ENCODE data around the gene IGF2.

Gene IGF2

DNA sequence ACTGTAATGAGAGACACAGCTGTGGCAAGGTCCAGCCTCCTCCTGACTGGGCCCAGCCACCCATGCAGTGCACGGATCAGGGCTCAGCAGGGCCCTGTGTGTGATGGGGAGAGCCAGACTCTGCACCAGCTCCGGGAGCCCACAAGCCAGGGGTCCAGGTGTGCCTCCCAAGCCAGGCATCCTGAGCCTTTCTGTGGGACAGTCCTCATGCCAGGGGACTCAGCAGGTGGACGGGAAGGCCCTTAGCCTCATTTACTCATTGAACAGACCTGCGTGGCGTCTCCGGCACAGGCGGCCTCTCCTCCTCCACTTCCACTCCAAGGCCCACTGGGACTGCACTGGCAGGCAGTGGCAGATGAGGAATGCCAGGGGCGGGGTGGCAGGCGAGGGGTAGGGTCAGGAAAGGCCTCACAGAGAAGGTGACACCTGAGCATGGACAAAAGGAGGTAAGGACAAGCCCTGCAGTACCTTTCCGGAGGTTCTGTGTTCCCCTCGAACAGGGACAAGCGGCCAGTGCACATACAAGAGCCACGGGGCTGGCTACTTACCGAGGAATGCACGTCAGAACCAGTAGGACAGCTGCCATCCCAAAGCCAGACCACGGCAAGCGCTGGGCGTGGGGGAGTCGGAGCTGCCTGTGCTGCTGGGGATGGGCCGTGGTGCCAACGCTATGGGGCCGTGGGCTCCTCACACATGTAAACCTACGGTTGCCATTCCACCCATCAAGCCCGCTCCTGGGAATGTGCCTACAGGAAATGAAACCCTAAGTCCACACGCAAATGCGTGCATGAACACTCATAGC lies 52.7 kb downstream of the IGF2 start:
- no peak overlapping the region for H3K27ac ChIP-seq
- TF ChIP-seq, protein P1, sequence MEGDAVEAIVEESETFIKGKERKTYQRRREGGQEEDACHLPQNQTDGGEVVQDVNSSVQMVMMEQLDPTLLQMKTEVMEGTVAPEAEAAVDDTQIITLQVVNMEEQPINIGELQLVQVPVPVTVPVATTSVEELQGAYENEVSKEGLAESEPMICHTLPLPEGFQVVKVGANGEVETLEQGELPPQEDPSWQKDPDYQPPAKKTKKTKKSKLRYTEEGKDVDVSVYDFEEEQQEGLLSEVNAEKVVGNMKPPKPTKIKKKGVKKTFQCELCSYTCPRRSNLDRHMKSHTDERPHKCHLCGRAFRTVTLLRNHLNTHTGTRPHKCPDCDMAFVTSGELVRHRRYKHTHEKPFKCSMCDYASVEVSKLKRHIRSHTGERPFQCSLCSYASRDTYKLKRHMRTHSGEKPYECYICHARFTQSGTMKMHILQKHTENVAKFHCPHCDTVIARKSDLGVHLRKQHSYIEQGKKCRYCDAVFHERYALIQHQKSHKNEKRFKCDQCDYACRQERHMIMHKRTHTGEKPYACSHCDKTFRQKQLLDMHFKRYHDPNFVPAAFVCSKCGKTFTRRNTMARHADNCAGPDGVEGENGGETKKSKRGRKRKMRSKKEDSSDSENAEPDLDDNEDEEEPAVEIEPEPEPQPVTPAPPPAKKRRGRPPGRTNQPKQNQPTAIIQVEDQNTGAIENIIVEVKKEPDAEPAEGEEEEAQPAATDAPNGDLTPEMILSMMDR (IDR thresholded peaks at IDR 0.05) = no peak
- TF ChIP-seq ZFX (IDR thresholded peaks at IDR 0.05; ENCODE audit: borderline replicate concordance) = no peak

DNA sequence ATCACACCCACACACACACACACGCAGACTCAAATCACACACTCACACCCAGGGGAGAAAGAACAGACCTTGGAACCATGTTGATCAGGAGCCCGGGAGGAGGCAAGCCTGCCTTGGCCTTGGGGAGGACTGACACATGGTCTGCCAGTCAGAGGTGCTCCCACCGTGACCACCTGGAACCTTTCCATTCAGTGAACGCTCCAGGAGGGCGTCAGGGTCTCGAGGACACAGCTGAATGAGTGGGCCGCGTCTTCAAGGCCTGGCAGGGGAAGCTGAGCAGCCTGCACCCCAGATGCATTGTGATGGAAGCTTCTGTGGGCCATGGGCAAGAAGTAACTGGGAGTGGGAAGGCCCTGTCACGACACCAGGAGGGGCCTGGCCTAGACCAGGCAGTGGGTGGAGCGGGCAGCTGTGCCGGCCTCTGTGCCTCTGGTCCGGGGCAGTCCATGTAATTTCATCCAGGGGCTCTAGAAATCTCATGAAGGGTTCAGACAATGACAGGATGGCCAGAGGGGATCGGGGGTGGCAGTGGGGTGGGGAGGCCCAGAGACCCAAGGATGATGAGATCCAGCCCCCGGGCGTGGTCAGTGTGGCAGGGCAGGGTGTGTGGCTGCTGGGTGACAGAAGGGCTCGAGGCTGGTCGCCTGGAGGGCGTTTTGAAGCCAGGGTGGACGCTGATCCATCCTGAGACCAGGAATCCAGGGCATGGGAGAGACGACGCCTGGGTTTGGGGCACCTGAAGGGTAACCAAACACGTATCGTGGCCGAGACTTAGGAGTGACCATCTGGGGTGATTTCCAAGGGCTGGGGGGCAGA lies 53.7 kb downstream of the IGF2 start:
- H3K27ac ChIP-seq = no peak overlapping the region
- TF ChIP-seq, protein P1 (IDR thresholded peaks at IDR 0.05) = no peak
- TF ChIP-seq ZFX (IDR thresholded peaks at IDR 0.05; ENCODE audit: borderline replicate concordance) = no peak

DNA sequence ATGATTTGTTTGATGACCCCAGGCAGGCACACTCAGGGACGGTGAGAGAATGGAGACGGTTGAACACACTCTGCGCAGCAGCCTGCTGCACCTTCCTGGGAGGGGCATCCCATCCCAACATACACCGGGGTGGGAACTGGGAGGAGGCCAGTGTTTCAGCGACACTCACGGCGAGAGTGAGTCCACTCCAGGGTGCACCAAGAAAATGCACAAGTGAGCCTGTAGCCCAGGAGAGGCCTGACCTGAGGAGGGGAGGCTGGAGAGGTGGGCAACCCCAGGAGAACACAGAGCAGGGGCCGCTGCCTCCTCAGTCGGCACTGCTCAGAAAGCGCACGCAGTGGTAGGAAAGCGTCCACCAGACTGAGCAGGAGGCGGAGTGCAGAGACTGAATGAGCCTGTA lies 54.5 kb downstream of the IGF2 start:
- TF ChIP-seq, protein P1 (IDR thresholded peaks at IDR 0.05) = no peak
- TF ChIP-seq ZFX (IDR thresholded peaks at IDR 0.05; ENCODE audit: borderline replicate concordance) = no peak
- H3K27ac ChIP-seq = no peak overlapping the region

All from 22Rv1 (cell line).